ENCODE data around the gene PCDH12.

PCDH12 gene

DNA sequence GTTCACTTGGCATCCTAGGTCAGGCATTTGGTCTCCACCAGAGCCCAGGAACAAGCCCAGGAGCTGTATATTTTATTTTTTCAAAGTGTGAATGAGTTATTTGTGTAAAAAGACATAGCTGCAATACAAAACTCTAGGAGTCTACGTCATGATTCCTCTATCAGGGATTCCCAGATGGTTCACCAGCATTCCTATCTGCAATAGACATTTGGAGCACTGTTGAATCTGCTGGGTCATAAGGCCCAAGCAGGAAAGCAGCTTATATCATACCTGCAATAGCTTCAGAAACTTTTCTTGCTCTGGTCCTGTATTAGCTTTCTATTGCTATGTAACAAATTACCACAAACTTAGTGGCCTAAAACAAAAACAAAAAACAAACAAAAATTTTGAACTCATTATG lies 51.0 kb downstream of the PCDH12 start:
- no peaks in the 10 kb centered on the region for H3K9me3 ChIP-seq (ENCODE audit: insufficient read depth, low read depth, low read length)
- H2BK5ac ChIP-seq (ENCODE audit: low read depth, low read length, poor library complexity), result no peak overlapping the region
- H3K79me1 ChIP-seq (ENCODE audit: low read length), result no peaks in the 10 kb centered on the region
- no peak overlapping the region for H3K14ac ChIP-seq (ENCODE audit: low read length)
- H2BK120ac ChIP-seq (ENCODE audit: insufficient read depth, low read length, poor library complexity), result no peak overlapping the region
- H3K79me2 ChIP-seq (ENCODE audit: control insufficient read depth, insufficient read depth, low read length, poor library complexity), result no peaks in the 10 kb centered on the region
- no peak overlapping the region for H3K27ac ChIP-seq (ENCODE audit: low read depth, low read length)
- H3K4ac ChIP-seq (ENCODE audit: low read depth, low read length), result no peak overlapping the region
- H4K12ac ChIP-seq (ENCODE audit: low read depth, low read length), result no peak overlapping the region
- no peak overlapping the region for H3K18ac ChIP-seq (ENCODE audit: low read length)
- WGBS (ENCODE audit: extremely low coverage, insufficient coverage, insufficient read length), result no CpG with 5 or more reads among the region's 1 CpG
- no peaks in the 10 kb centered on the region for H3K27me3 ChIP-seq (ENCODE audit: insufficient read depth, low read length)
- H2BK12ac ChIP-seq (ENCODE audit: low read length), result no peak overlapping the region
- H4K91ac ChIP-seq (ENCODE audit: low read depth, low read length), result no peak overlapping the region
- H3K4me3 ChIP-seq (ENCODE audit: low read depth, low read length), result no peak overlapping the region
- H3K36me3 ChIP-seq (ENCODE audit: control insufficient read depth in 1 of 2, insufficient read depth in 2 of 2, low read length in 2 of 2), result no peaks in the 10 kb centered on the region
- H2AFZ ChIP-seq (ENCODE audit: insufficient read depth, low read length, poor library complexity), result no peak overlapping the region
- H2AK5ac ChIP-seq (ENCODE audit: low read length), result no peak overlapping the region
- no peak overlapping the region for H3K23ac ChIP-seq (ENCODE audit: low read length)
- no peak for DNase-seq
- H3K9ac ChIP-seq (ENCODE audit: low read length), result no peak overlapping the region
- H3K4me2 ChIP-seq (ENCODE audit: low read length), result no peak overlapping the region
- H3K4me1 ChIP-seq (ENCODE audit: control insufficient read depth in 1 of 2, insufficient read depth in 2 of 2, low read length in 2 of 2), result no peaks in the 10 kb centered on the region
- H4K8ac ChIP-seq (ENCODE audit: low read depth, low read length), result no peak overlapping the region

DNA sequence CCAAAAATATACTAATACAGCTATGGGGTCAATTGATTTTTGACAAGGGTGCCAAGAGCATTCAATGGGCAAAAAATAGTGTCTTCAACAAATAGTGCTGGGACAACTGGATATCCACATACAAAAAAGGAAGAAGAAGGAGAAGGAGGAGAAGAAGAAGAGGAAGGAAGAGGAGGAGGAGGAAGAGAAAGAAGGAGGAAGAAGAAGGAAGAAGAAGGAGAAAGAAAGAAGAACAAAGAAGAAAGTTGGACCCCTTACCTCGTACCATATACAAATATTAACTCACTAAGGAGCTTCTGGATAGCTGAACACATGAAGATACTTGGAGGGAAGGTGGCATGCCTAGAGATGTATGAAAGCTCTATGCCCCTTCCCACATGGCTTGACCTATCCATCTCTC lies 51.5 kb downstream of the PCDH12 start:
- Histone ChIP-seq H2BK12ac (ENCODE audit: low read length) (no peak overlapping the region), H4K8ac (ENCODE audit: low read depth, low read length) (no peak overlapping the region), H3K4ac (ENCODE audit: low read depth, low read length) (no peak overlapping the region), H3K14ac (ENCODE audit: low read length) (no peak overlapping the region), H2BK5ac (ENCODE audit: low read depth, low read length, poor library complexity) (no peak overlapping the region), H3K79me2 (ENCODE audit: control insufficient read depth, insufficient read depth, low read length, poor library complexity) (no peaks in the 10 kb centered on the region), H3K23ac (ENCODE audit: low read length) (no peak overlapping the region), H4K91ac (ENCODE audit: low read depth, low read length) (no peak overlapping the region), H4K12ac (ENCODE audit: low read depth, low read length) (no peak overlapping the region), H3K27ac (ENCODE audit: low read depth, low read length) (no peak overlapping the region), H2AK5ac (ENCODE audit: low read length) (no peak overlapping the region), H3K4me2 (ENCODE audit: low read length) (no peak overlapping the region), H3K36me3 (ENCODE audit: control insufficient read depth in 1 of 2, insufficient read depth in 2 of 2, low read length in 2 of 2) (no peaks in the 10 kb centered on the region), H2AFZ (ENCODE audit: insufficient read depth, low read length, poor library complexity) (no peak overlapping the region), H3K4me3 (ENCODE audit: low read depth, low read length) (no peak overlapping the region), H3K9ac (ENCODE audit: low read length) (no peak overlapping the region), H3K4me1 (ENCODE audit: control insufficient read depth in 1 of 2, insufficient read depth in 2 of 2, low read length in 2 of 2) (no peaks in the 10 kb centered on the region), H3K9me3 (ENCODE audit: insufficient read depth, low read depth, low read length) (no peaks in the 10 kb centered on the region), H2BK120ac (ENCODE audit: insufficient read depth, low read length, poor library complexity) (no peak overlapping the region), H3K18ac (ENCODE audit: low read length) (no peak overlapping the region), H3K27me3 (ENCODE audit: insufficient read depth, low read length) (no peaks in the 10 kb centered on the region), H3K79me1 (ENCODE audit: low read length) (no peaks in the 10 kb centered on the region)
- WGBS (ENCODE audit: extremely low coverage, insufficient coverage, insufficient read length), result no CpG with 5 or more reads among the region's 1 CpG
- DNase-seq, result no peak

DNA sequence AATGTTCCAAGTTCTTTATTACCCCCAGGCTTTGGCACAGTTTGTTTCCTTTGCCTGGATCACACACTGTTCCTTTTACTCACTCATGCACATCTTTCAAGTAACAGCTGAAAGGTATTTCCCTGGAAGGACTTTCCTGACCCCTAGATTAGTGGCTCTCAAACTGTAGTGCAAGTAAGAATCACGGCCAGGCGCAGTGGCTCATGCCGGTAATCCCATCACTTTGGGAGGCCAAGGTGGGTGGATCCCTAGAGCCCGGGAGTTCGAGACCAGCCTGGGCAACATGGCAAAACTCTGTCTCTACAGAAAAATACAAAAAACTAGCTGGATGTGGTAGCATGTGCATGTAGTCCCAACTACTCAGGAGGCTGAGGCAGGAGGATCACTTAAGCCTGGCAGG lies 53.5 kb downstream of the PCDH12 start:
- Histone ChIP-seq H3K4me2 (ENCODE audit: low read length) (no peak overlapping the region), H4K12ac (ENCODE audit: low read depth, low read length) (no peak overlapping the region), H3K4me3 (ENCODE audit: low read depth, low read length) (no peak overlapping the region), H3K9ac (ENCODE audit: low read length) (no peak overlapping the region), H2AK5ac (ENCODE audit: low read length) (no peak overlapping the region), H3K14ac (ENCODE audit: low read length) (no peak overlapping the region), H3K9me3 (ENCODE audit: insufficient read depth, low read depth, low read length) (no peaks in the 10 kb centered on the region), H3K18ac (ENCODE audit: low read length) (no peak overlapping the region), H2BK5ac (ENCODE audit: low read depth, low read length, poor library complexity) (no peak overlapping the region), H3K36me3 (ENCODE audit: control insufficient read depth in 1 of 2, insufficient read depth in 2 of 2, low read length in 2 of 2) (no peaks in the 10 kb centered on the region), H4K8ac (ENCODE audit: low read depth, low read length) (no peak overlapping the region), H3K79me1 (ENCODE audit: low read length) (no peaks in the 10 kb centered on the region), H3K4me1 (ENCODE audit: control insufficient read depth in 1 of 2, insufficient read depth in 2 of 2, low read length in 2 of 2) (no peaks in the 10 kb centered on the region), H3K23ac (ENCODE audit: low read length) (no peak overlapping the region), H3K27ac (ENCODE audit: low read depth, low read length) (no peak overlapping the region), H4K91ac (ENCODE audit: low read depth, low read length) (no peak overlapping the region), H2BK12ac (ENCODE audit: low read length) (no peak overlapping the region), H3K79me2 (ENCODE audit: control insufficient read depth, insufficient read depth, low read length, poor library complexity) (no peaks in the 10 kb centered on the region), H2BK120ac (ENCODE audit: insufficient read depth, low read length, poor library complexity) (no peak overlapping the region), H3K4ac (ENCODE audit: low read depth, low read length) (no peak overlapping the region), H2AFZ (ENCODE audit: insufficient read depth, low read length, poor library complexity) (no peak overlapping the region), H3K27me3 (ENCODE audit: insufficient read depth, low read length) (no peaks in the 10 kb centered on the region)
- no peak for DNase-seq
- WGBS (ENCODE audit: extremely low coverage, insufficient coverage, insufficient read length), result no CpG with 5 or more reads among the region's 5 CpGs

DNA sequence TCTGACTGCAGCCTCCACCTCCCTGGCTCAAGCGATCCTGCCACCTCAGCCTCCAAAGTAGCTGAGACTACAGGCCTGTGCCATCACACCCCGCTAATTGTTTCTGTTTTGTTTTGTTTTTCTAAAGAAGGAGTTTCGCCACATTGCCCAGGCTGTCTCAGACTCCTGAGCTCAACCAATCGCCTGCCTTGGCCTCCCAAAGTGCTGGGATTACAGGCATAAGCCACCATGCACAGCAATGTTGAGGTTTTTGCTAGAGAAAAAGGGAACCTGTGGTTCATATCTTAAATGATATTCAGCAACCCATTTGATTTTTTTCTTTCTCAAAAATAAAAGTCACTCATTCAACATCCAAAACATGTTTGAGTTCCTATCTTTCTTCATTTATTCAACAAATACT lies 54.7 kb downstream of the PCDH12 start:
- no peaks in the 10 kb centered on the region for H3K79me2 ChIP-seq (ENCODE audit: control insufficient read depth, insufficient read depth, low read length, poor library complexity)
- H4K8ac ChIP-seq (ENCODE audit: low read depth, low read length), result no peak overlapping the region
- H2BK120ac ChIP-seq (ENCODE audit: insufficient read depth, low read length, poor library complexity), result no peak overlapping the region
- no peaks in the 10 kb centered on the region for H3K9me3 ChIP-seq (ENCODE audit: insufficient read depth, low read depth, low read length)
- no peak overlapping the region for H2BK5ac ChIP-seq (ENCODE audit: low read depth, low read length, poor library complexity)
- H2AK5ac ChIP-seq (ENCODE audit: low read length), result no peak overlapping the region
- no peak overlapping the region for H3K14ac ChIP-seq (ENCODE audit: low read length)
- no peak overlapping the region for H2AFZ ChIP-seq (ENCODE audit: insufficient read depth, low read length, poor library complexity)
- no peak overlapping the region for H3K27ac ChIP-seq (ENCODE audit: low read depth, low read length)
- H3K4me1 ChIP-seq (ENCODE audit: control insufficient read depth in 1 of 2, insufficient read depth in 2 of 2, low read length in 2 of 2), result no peaks in the 10 kb centered on the region
- no peaks in the 10 kb centered on the region for H3K79me1 ChIP-seq (ENCODE audit: low read length)
- DNase-seq, result no peak
- H3K23ac ChIP-seq (ENCODE audit: low read length), result no peak overlapping the region
- H3K27me3 ChIP-seq (ENCODE audit: insufficient read depth, low read length), result no peaks in the 10 kb centered on the region
- no peak overlapping the region for H3K9ac ChIP-seq (ENCODE audit: low read length)
- no peak overlapping the region for H3K4me2 ChIP-seq (ENCODE audit: low read length)
- no peak overlapping the region for H3K4ac ChIP-seq (ENCODE audit: low read depth, low read length)
- H3K4me3 ChIP-seq (ENCODE audit: low read depth, low read length), result no peak overlapping the region
- H4K91ac ChIP-seq (ENCODE audit: low read depth, low read length), result no peak overlapping the region
- no peaks in the 10 kb centered on the region for H3K36me3 ChIP-seq (ENCODE audit: control insufficient read depth in 1 of 2, insufficient read depth in 2 of 2, low read length in 2 of 2)
- WGBS (ENCODE audit: extremely low coverage, insufficient coverage, insufficient read length), result no CpG with 5 or more reads among the region's 4 CpGs
- no peak overlapping the region for H2BK12ac ChIP-seq (ENCODE audit: low read length)
- H4K12ac ChIP-seq (ENCODE audit: low read depth, low read length), result no peak overlapping the region
- no peak overlapping the region for H3K18ac ChIP-seq (ENCODE audit: low read length)
